MM.1S (cell line): ENCODE data around the gene TMIGD2.

ENCODE experiments used
- CTCF ChIP-seq: fragments of 300-600 bp; sonication (generic); IDR thresholded peaks from 2 replicates; pipeline ENCODE4 v1.5.1; 2016; ENCODE audit warnings: antibody characterized with exemption, low read length, mixed read lengths
- EZH2 ChIP-seq: fragments of 300-600 bp; sonication (generic); optimal IDR thresholded peaks from 2 replicates; pipeline ENCODE3; 2017; ENCODE audit warnings: low read depth, mild to moderate bottlenecking, antibody characterized with exemption, low read length, mixed read lengths
- EZH2phosphoT487 ChIP-seq: fragments of 300-600 bp; sonication (generic); IDR thresholded peaks from 2 replicates; pipeline ENCODE4 v1.6.1; 2018; ENCODE audit warnings: antibody characterized with exemption, low read length

DNA sequence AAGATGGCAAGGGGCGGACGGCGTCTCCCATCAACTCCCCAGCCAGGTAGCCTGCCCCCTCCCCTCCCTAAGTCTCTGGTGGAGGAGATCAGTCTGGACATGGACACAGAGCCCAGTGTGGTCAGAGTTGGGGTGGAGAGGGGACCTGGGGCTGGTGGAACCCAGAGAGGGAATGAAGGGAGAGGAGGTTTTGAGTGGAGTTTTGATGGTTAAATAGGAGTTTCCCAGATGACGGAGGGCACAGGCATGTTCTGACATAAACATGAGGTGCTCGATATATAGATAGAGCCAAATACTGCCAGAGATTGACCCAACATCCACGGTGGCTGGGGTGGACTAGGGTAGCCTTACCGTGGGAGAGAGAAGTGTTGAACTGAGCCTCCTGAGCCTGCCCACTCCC is 16.3 kb upstream of the TMIGD2 start:
- TF ChIP-seq CTCF (no peak), EZH2phosphoT487 (no peak), EZH2 (no peak)
